CD4-positive, alpha-beta T cell (primary cell): ENCODE results near the gene NR2F2. TPM values are rescaled to one million over a fixed set of nuclear protein-coding genes. Genes with fewer than 3 reads are reported as not detected.

Experiments used
- ATAC-seq: fragments of 200-7000 bp; cut with Tn5 transposase; one replicate; pipeline ENCODE4 v1.10.0; 2022; ENCODE audit warnings: mild to moderate bottlenecking; ENCODE audit not compliant: poor library complexity
- CTCF ChIA-PET: fragments of 350-600 bp; sonication (Branson Sonifier 250); formaldehyde crosslinking; loops from one replicate; lab custom pipeline; 2021; ENCODE audit warnings: antibody characterized with exemption, inconsistent platforms; lab: Charles Lee
- POLR2A ChIA-PET: fragments of 350-600 bp; sonication (Branson Sonifier 250); formaldehyde crosslinking; loops from one replicate; lab custom pipeline; 2021; ENCODE audit warnings: antibody characterized with exemption, inconsistent platforms; lab: Charles Lee
- DNase-seq, 14 experiments: peaks; one replicate each; pipeline ENCODE4 v3.0.0-alpha.2; 2013 to 2020; ENCODE audit warnings: mixed read lengths in 2 of 14
- H3K27ac ChIP-seq, 2 donors: one replicate each; pipeline versions ENCODE4 v1.5.1 to v1.7.0; 2013; ENCODE audit warnings: low read length in 2 of 2, low read depth in 1 of 2, mild to moderate bottlenecking in 1 of 2
- H3K27me3 ChIP-seq, 2 experiments: 1 replicate in 1 of 2; 2 replicates in 1 of 2; pipeline versions ENCODE4 v1.6.1 to v1.7.0; 2013; ENCODE audit warnings: low read length in 2 of 2, control low read depth in 1 of 2, mild to moderate bottlenecking in 1 of 2, moderate library complexity in 1 of 2; ENCODE audit not compliant: insufficient read depth in 2 of 2, control insufficient read depth in 1 of 2
- H3K36me3 ChIP-seq: one replicate; pipeline ENCODE4 v1.6.1; 2013; ENCODE audit warnings: low read length, control low read depth; ENCODE audit not compliant: insufficient read depth
- H3K4me1 ChIP-seq: one replicate; pipeline ENCODE4 v1.6.1; 2013; ENCODE audit warnings: low read length, control low read depth; ENCODE audit not compliant: insufficient read depth
- H3K4me3 ChIP-seq: one replicate; pipeline ENCODE4 v1.5.1; 2013; ENCODE audit warnings: mild to moderate bottlenecking, low read length, moderate library complexity
- H3K9me3 ChIP-seq, 2 experiments: 1 replicate in 1 of 2; 2 replicates in 1 of 2; pipeline versions ENCODE4 v1.6.1 to v1.7.0; 2013; ENCODE audit warnings: low read length in 2 of 2, mild to moderate bottlenecking in 2 of 2, control low read depth in 1 of 2, moderate library complexity in 1 of 2; ENCODE audit not compliant: control insufficient read depth in 1 of 2, insufficient read depth in 1 of 2
- H3K27ac Mint-ChIP-seq: one replicate; pipeline ENCODE4 v1.8.0; 2020; ENCODE audit warnings: mixed read lengths
- H3K27me3 Mint-ChIP-seq: one replicate; pipeline ENCODE4 v1.8.0; 2021; ENCODE audit warnings: mixed read lengths
- H3K36me3 Mint-ChIP-seq: one replicate; pipeline ENCODE4 v1.8.0; 2021; ENCODE audit warnings: low read depth, mixed read lengths
- H3K4me1 Mint-ChIP-seq: one replicate; pipeline ENCODE4 v1.8.0; 2021; ENCODE audit warnings: low read depth, mixed read lengths
- H3K4me3 Mint-ChIP-seq: one replicate; pipeline ENCODE4 v1.8.0; 2020; ENCODE audit warnings: mild to moderate bottlenecking, mixed read lengths
- H3K9me3 Mint-ChIP-seq: one replicate; pipeline ENCODE4 v1.8.0; 2020; ENCODE audit warnings: mixed read lengths
- CTCF ChIP-seq: fragments of 200-600 bp; IDR thresholded peaks from one replicate; pipeline ENCODE4 v1.8.0; 2022; ENCODE audit warnings: antibody characterized with exemption, mild to moderate bottlenecking
- intact Hi-C, 2 experiments: fragments of 100-400 bp; cut with DNase I in 1 of 2; cut with micrococcal nuclease in 1 of 2; formaldehyde crosslinking; loops; one replicate each; pipeline versions ENCODE4 v1.15.1 to v1.9.0; 2023 to 2025; cut with DNase I, micrococcal nuclease
- total RNA-seq, 174 experiments: library from RNA in 2 of 174; stranded (reverse) in 2 of 174; gene quantifications; one replicate each; pipeline ENCODE4 v1.2.3 and lab custom pipeline; 2021 to 2026

Gene NR2F2
- total RNA-seq, 2 experiments from 2014 or later = not detected

DNA sequence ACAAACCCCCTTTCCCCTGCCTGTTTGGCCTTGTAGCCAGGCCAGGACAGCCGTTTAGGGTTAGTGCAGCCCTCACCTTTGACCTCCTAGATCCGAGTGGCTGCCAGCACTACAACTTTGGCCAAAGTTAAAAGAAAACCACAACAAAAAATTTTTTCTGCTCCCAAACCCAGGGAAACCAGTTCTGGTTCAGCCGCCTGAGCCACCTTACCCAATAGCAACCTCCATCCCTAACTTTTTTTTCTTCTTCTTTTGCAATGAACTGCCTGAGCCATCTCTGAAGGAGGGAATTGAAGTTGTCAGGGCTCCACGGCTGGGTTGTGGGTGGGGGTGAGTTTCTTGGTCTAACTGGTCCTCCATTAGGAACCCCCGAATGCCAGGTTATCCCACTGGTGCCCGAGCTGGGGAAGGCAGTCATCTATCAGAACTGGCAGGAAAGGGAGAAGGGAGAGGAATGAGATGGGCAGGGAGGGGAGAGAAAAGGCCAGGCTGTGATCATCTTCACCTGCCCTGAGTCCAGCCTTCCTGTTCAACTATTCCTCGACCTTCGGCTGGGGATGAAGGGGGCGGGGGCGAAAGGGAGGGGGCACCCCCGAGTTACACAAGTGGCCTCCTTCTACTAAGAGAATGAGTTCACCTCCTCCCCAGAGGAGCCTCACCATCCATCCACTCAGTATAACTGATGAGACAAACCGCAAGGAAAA lies 6.2 kb upstream of the NR2F2 start:
- Mint-ChIP-seq H3K4me1 (peaks cover 12% of the 10 kb centered on the region), H3K36me3 (no peaks in the 10 kb centered on the region), H3K27me3 (peaks cover 83% of the 10 kb centered on the region), H3K27ac (no peak overlapping the region), H3K9me3 (peaks cover 2% of the 10 kb centered on the region), H3K4me3 (no peak overlapping the region)
- intact Hi-C loops = no loop called here
- H3K9me3 ChIP-seq = peaks cover 5 to 33% of the 10 kb centered on the region in 2 experiments
- no peak for ATAC-seq
- peaks cover 74 to 97% of the 10 kb centered on the region in 2 experiments for H3K27me3 ChIP-seq
- peaks cover 5% of the 10 kb centered on the region for H3K4me1 ChIP-seq
- no peak for DNase-seq
- CTCF ChIA-PET = no interaction called here
- no peak for TF ChIP-seq CTCF
- no peaks in the 10 kb centered on the region for H3K36me3 ChIP-seq
- POLR2A ChIA-PET = no interaction called here
- H3K4me3 ChIP-seq = no peak overlapping the region
- H3K27ac ChIP-seq = no peak overlapping the region

- ChIA-PET POLR2A (no interaction called here), CTCF (no interaction called here)
- peaks cover 4% of the 10 kb centered on the region for H3K9me3 Mint-ChIP-seq
- intact Hi-C loops = no loop called here
- no peak overlapping the region for H3K27ac ChIP-seq
- no peaks in the 10 kb centered on the region for H3K36me3 Mint-ChIP-seq
- H3K36me3 ChIP-seq = no peaks in the 10 kb centered on the region
- peaks cover 83% of the 10 kb centered on the region for H3K27me3 Mint-ChIP-seq
- H3K9me3 ChIP-seq = peaks cover 5 to 38% of the 10 kb centered on the region in 2 experiments
- peaks cover 7% of the 10 kb centered on the region for H3K4me1 ChIP-seq
- no peak overlapping the region for H3K4me3 ChIP-seq
- peaks cover 19% of the 10 kb centered on the region for H3K4me1 Mint-ChIP-seq
- no peak for TF ChIP-seq CTCF
- H3K27me3 ChIP-seq = peaks cover 77 to 97% of the 10 kb centered on the region in 2 experiments
- ATAC-seq (no peak), DNase-seq (no peak)
- no peak overlapping the region for H3K4me3 Mint-ChIP-seq
- no peak overlapping the region for H3K27ac Mint-ChIP-seq
Observed at GRCh38 chr15:96324940-96325540, 5.5 kb upstream of the NR2F2 start.

- TF ChIP-seq CTCF = no peak
- Histone ChIP-seq H3K36me3 (no peaks in the 10 kb centered on the region), H3K27me3 (peaks cover 76 to 93% of the 10 kb centered on the region in 2 experiments), H3K4me3 (no peak overlapping the region), H3K27ac (no peak overlapping the region), H3K4me1 (peaks cover 12% of the 10 kb centered on the region), H3K9me3 (peaks cover 5 to 43% of the 10 kb centered on the region in 2 experiments)
- POLR2A ChIA-PET = no interaction called here
- Mint-ChIP-seq H3K27me3 (peaks cover 80% of the 10 kb centered on the region), H3K27ac (no peak overlapping the region), H3K9me3 (peaks cover 4% of the 10 kb centered on the region), H3K4me3 (no peak overlapping the region), H3K4me1 (peaks cover 20% of the 10 kb centered on the region), H3K36me3 (no peaks in the 10 kb centered on the region)
- no peak for DNase-seq
- intact Hi-C loops = no loop called here
- ATAC-seq = no peak
- CTCF ChIA-PET = no interaction called here
Observed at GRCh38 chr15:96325541-96326327, 4.8 kb upstream of the NR2F2 start.
